HFFc6 (cell line): ENCODE data around the gene DTNBP1. TPM values are rescaled to one million over a fixed set of nuclear protein-coding genes. Genes with fewer than 3 reads are reported as not detected.

ENCODE experiments used
- DNase-seq: peaks from one replicate; pipeline ENCODE4 v3.0.0-alpha.2; 2018
- H3K27ac Mint-ChIP-seq: 2 replicates; pipeline ENCODE4 v1.8.0; 2020; ENCODE audit warnings: mild to moderate bottlenecking, mixed read lengths
- H3K27me3 Mint-ChIP-seq: 2 replicates; pipeline ENCODE4 v1.8.0; 2021; ENCODE audit warnings: mild to moderate bottlenecking, moderate library complexity, mixed read lengths; ENCODE audit not compliant: insufficient read depth
- H3K36me3 Mint-ChIP-seq: 2 replicates; pipeline ENCODE4 v1.8.0; 2021; ENCODE audit warnings: low read depth, mixed read lengths
- H3K4me1 Mint-ChIP-seq: 2 replicates; pipeline ENCODE4 v1.8.0; 2020; ENCODE audit warnings: low read depth, mixed read lengths
- H3K4me3 Mint-ChIP-seq: 2 replicates; pipeline ENCODE4 v1.8.0; 2020; ENCODE audit warnings: mild to moderate bottlenecking, moderate library complexity, mixed read lengths
- H3K9me3 Mint-ChIP-seq: 2 replicates; pipeline ENCODE4 v1.8.0; 2020; ENCODE audit warnings: mild to moderate bottlenecking, mixed read lengths
- CTCF ChIP-seq: fragments of 200-600 bp; sonication (generic); IDR thresholded peaks from 2 replicates; pipeline ENCODE4 v1.5.0; 2021; ENCODE audit warnings: antibody characterized with exemption, mild to moderate bottlenecking
- long read RNA-seq: library from polyadenylated mRNA; unstranded; transcript quantifications from one replicate; pipeline ENCODE4 v2.0.0, GENCODE V29; 2019
- total RNA-seq, 6 experiments: library from RNA; stranded (reverse); fragmentation: NEBNext Ultra II Directional; extraction: Animal tissue kit (Norgen Biotek cat#: 25700); gene quantifications; 2 replicates in 1 of 6; 3 replicates in 5 of 6; pipeline ENCODE4 v1.2.3, GENCODE V29; 2021

Gene DTNBP1, protein sequence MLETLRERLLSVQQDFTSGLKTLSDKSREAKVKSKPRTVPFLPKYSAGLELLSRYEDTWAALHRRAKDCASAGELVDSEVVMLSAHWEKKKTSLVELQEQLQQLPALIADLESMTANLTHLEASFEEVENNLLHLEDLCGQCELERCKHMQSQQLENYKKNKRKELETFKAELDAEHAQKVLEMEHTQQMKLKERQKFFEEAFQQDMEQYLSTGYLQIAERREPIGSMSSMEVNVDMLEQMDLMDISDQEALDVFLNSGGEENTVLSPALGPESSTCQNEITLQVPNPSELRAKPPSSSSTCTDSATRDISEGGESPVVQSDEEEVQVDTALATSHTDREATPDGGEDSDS
- total RNA-seq = 10 to 100 TPM; 10.4 to 15.3 (median 13.9) TPM
- long read RNA-seq, partial matches to known transcripts = 5 of 9 reads
- long read RNA-seq, other reads (novel, unspliced or antisense) = 3 of 9 reads

DNA sequence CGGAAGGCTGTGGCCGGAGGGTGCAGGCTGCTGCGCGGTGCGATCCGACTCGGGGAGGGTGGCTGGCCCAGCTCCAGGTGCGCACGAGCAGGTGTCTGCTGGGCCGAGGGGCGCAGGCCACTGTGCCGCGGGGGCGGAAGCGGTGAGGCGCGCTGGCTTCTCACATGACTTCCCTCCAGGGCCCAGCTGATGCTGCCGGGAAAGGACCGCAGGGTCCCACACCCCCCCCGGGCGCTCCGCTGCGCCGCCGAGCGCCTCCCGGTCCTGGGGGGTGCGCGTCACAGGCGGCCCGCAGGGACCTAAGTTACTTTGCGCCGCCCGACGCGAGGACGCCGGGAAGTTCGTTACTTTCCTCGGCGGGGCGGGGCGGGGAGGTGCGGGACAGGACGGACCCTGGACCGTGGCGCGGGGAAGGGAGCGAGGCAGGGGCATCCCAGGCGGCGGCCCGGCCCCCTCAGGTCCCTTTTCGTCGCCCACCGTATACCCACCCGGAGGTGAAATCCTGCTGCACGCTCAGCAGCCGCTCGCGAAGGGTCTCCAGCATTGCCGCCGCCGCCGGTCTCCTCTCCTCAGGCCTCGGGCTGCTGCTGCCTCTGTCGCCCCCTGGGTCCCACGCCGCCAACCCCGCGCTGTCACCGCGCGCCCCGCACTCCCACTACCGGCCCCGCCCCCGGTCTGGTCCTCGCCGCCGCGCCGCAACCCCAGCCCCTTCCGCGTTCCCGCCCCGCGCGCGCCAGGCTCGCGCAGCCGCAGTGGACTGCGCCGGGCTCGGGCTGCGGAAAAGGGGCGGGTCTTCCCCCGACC, at the start of gene DTNBP1:
Gene DTNBP1, minus strand, starts transcription at position 703 of the 804 bp plus-strand sequence. Its CDS starts 159 bp downstream, at position 544.
- Mint-ChIP-seq H3K4me1 (peaks cover 16% of the 10 kb centered on the region), H3K9me3 (no peaks in the 10 kb centered on the region), H3K36me3 (no peaks in the 10 kb centered on the region; the same call in 1 of the 2 replicates), H3K27me3 (peaks cover 9% of the 10 kb centered on the region), H3K4me3 (peak within 1 kb of the TSS; percentile 84), H3K27ac (no peak within 1 kb of the TSS)
- no peak for TF ChIP-seq CTCF
- peak; percentile 27 for DNase-seq

GRCh38 chr6:15709651-15710269, 46.9 kb upstream of the DTNBP1 start:
- no peaks in the 10 kb centered on the region for H3K4me1 Mint-ChIP-seq
- DNase-seq = no peak
- peaks cover 3% of the 10 kb centered on the region for H3K27me3 Mint-ChIP-seq
- no peaks in the 10 kb centered on the region for H3K9me3 Mint-ChIP-seq
- H3K4me3 Mint-ChIP-seq = no peak overlapping the region
- no peak for TF ChIP-seq CTCF
- H3K27ac Mint-ChIP-seq = no peak overlapping the region
- no peaks in the 10 kb centered on the region; the same call in 1 of the 2 replicates for H3K36me3 Mint-ChIP-seq

DNA sequence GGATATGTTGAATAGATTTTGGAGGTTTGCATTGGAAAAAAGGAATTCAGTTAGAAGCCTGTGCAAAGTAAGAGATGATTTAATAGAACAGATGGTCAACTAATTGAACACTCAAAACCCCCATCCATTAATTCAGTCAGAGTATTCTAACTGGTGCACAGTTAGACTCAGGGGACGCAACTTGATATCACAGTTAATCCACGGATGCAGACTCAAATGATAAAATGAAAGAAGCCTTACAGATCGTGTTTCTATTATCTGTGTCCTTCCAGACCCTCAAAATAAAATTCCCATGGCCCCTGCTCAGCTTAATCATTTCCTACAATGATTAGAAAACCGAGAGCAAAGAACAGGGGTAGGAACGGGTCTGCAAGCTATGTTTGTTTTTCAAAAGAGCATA, 45.4 kb upstream of the DTNBP1 start:
- Mint-ChIP-seq H3K36me3 (no peaks in the 10 kb centered on the region), H3K4me1 (no peaks in the 10 kb centered on the region), H3K27ac (no peak overlapping the region), H3K9me3 (0 out of 2 replicates have a peak, but pooled peaks cover 4% of the 10 kb centered on the region), H3K27me3 (peaks cover 3% of the 10 kb centered on the region), H3K4me3 (no peak overlapping the region)
- DNase-seq = no peak
- no peak for TF ChIP-seq CTCF

DNA sequence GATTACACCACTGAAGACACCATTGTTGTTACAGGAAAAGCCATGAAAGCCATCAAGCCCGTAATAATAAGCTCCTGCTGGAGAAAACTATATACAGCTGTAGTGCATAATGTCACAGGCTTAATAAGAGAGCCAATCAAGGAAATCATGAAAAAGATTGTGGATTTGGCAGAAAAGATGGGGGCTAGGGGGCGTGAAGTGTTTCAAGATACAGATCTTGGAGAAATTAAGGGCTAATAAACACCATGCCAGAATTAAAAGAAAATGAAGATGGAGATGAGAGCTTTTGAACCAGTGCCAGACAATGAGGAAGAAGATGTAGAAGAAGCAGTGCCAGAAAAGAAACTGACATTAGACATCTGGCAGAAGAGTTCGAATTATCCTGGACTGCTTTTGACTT, 43.2 kb upstream of the DTNBP1 start:
- Mint-ChIP-seq H3K9me3 (0 out of 2 replicates have a peak, but pooled peaks cover 6% of the 10 kb centered on the region), H3K27ac (no peak overlapping the region), H3K27me3 (peaks cover 3% of the 10 kb centered on the region), H3K4me1 (no peaks in the 10 kb centered on the region), H3K4me3 (no peak overlapping the region), H3K36me3 (no peaks in the 10 kb centered on the region)
- DNase-seq = no peak
- TF ChIP-seq CTCF = no peak

DNA sequence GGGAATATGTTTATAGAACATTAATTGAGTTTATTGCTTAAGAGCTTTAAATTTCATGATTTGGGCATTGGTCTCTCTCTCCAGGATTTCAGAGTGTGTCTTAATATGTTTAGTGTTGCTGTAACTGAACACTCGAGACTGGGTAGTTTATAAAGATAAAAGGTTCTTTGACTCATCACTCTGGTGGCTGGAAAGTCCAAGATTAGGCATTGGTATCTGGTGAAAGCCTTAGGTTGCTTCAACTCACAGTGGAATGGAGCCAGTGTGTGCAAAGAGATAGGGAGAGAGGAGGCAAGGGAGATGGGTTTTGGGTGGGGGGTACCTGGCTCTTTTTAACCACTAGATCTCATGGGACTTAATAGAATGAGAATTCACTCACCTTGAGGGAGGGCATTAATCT, 35.6 kb upstream of the DTNBP1 start:
- Mint-ChIP-seq H3K4me3 (no peak overlapping the region), H3K4me1 (no peaks in the 10 kb centered on the region), H3K27ac (no peak overlapping the region), H3K27me3 (peaks cover 12% of the 10 kb centered on the region), H3K9me3 (0 out of 2 replicates have a peak, but pooled peaks cover 4% of the 10 kb centered on the region), H3K36me3 (no peaks in the 10 kb centered on the region)
- TF ChIP-seq CTCF = no peak
- no peak for DNase-seq
